Medulla oblongata (tissue), 1 donor: Measurements from ENCODE around the gene ITGAD.
"Not testable (repeated sequence)": the region's sequence is repeated elsewhere in the genome, so short reads cannot be mapped to it uniquely, and the experiment has no call there.

Source experiments
- DNase-seq: peaks from one replicate; pipeline ENCODE4 v3.0.0-alpha.2; 2015; ENCODE audit errors: extremely low spot score

ITGAD gene

DNA sequence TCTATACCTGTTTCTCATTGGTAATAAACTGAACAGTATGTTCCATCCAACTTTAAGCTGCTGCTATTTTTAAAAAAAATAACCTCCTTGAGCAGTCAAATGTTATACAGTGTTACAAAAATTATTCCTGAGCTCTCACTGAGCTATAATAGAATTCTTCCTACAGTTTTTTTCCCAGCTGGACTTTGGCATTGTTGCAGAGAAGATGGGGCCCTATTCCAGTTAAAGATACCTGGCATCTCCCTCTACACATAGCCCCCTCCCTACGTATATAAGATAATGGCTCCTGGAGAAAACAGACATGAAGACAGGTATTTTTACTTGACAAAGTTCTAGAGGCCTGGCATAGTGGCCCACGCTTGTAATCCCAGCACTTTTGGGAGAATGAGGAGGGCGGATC is 36.7 kb downstream of the ITGAD start:
- no peak for DNase-seq

DNA sequence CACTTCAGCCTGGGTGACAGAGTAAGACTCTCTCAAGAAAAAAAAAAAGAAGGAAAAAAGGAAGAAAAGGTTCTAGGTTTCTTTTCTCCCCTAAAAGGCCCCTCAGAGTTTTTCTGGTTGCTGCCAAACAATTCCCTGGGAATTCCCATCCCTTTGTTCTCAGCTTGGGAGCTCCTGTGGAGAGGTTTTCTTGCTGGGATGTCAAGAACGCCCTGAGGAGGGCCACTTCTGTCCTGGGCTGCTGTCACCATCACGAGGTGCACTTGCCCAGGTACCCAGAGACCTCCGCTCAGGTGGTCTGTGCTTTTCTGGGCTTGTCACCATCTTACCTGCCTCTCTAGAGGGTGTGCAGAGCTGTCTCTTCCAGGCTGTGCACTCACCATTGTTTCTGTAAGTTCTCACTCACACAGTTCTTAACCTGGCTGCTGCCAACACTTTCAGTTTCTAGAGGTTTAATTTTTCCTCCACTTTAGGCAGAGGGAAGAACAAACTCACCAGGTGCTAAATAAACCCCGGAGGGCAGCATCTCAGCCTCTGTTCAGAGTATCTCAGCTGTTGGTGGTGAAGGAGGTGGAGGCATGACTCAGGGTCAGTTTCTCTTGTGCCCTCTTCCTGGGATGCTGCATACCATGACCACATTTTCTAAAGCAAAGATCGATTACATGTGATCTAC is 37.4 kb downstream of the ITGAD start:
- no peak for DNase-seq

DNA sequence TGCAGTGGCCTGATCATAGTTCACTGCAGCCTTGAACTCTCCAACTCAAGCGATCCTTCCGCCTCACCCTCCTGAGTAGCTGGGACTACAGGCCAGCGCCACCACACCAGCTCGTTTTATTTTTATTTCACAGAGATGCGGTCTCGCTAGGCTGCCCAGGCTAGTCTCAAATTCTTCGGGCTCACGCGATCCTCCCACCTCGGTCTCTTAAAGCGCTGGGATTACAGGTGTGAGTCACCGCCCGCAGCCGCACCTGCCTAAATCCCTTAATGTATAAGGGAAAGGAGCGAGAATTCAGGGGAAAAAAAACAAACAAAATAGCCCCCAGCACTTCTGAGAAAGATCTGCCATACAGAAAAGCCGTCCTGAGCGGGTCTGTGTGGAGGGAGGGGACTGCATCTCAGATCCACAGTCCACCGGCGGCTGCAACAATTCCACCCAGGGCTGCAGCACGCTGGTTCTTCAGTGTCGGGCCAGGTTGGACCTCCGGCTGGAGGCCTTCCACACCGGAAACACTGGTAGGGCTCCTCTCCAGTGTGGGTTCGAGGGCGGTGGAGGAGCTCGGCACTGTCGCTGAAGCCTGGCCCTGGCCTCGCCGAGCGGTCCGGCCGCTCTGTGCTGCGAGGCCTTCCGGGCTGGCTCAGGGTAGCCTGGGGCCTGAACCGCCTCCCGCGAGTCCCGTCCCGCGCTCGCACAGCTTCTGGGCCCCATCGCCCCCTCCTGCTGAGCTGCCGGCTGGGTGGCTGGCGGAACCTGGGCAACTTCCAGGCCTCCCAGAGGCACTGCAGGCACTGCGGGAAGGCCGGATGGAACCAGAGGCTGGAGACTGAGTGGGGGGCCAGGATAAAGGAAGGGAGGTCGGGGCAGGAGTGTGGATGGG is 42.4 kb downstream of the ITGAD start:
- no peak for DNase-seq

DNA sequence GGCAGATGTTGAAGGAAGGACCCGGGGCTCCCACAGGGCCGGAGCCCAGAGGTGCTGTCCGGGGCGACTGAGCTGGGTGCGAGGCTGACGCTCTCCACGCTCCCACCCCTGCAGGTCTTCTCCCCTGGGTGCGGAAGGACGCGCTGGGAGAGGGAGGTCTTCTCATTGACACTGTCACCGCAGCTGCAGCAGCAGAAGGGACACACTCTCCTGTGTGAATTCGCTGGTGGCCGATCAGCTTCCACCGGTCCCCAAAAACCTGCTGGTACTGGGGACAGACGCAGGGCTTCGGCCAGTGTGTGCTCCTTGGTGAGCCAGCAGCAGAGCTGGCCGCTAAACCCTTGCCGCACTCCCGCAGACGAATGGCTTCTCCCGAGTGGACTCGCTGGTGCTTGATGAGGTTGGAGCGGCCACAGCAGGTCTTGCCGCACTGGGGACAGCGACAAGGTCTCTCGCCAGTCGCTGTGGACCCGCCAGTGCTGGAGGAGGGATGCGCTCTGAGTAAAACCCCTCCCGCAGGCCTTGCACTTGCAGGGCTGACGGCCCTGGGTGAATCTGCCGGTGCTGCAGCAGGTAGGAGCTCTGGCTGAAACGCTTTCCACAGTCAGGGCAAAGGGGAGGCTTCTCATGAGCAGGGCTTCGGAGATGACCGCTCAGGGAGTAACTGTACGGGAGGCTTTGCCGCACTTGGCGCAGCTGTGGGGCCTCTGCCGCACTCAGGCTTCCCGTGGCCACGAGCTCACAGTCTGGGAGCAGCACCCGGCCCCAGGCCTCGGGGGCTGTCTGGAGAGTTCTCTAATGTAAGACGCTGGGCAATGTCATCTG is 43.3 kb downstream of the ITGAD start:
- DNase-seq = no peak

DNA sequence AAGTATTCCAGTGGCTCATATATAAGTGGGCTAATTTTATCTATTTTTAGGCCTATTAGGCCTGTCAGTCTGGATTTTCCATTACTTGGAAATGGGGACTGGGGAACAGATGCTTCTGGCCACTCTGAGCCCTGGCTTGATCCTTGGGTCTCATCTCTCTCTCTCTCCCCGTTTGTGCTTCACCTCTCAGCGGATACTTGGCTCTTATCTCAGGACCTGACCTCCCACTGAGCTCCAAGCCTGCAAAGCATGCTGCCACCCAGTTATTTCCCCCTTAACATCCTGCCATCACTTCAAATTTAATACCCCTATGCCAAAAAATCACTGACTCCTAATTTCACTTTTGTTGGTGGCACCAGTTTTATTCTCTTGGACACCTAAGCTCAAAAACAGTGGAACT is 45.3 kb downstream of the ITGAD start:
- no peak for DNase-seq

DNA sequence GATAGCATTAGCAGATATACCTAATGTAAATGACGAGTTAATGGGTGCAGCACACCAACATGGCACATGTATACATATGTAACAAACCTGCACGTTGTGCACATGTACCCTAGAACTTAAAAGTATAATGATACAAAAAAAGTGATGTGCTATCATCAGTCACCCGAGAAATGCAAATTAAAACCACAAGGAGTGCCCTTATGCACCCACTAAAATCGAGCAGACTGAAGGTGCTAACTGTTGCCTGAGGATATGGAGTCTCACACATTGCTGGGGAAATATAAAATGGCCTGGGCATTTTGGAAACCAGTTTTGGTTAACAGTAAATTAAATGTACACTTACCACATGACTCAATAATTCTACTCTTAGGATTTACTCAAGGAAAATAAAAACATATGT is 45.9 kb downstream of the ITGAD start:
- DNase-seq = not testable (repeated sequence)

DNA sequence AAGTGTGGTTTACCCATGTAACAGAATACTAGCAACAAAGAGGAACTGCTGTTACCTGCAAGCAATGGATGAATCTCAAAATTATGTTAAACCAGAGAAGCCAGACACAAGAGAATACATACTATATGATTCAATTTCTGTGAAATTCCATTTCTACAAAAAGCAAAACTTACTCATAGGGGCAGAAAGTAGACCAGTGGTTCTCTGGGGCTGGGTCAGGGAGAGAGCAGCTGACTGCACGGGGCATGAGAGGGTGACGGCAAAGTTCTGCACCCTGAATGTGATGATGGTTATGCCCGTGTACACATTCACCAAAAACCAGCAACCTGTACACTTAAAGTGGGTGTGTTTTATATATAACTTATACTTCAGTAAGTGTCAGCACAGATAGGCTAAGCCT is 46.4 kb downstream of the ITGAD start:
- no peak for DNase-seq

DNA sequence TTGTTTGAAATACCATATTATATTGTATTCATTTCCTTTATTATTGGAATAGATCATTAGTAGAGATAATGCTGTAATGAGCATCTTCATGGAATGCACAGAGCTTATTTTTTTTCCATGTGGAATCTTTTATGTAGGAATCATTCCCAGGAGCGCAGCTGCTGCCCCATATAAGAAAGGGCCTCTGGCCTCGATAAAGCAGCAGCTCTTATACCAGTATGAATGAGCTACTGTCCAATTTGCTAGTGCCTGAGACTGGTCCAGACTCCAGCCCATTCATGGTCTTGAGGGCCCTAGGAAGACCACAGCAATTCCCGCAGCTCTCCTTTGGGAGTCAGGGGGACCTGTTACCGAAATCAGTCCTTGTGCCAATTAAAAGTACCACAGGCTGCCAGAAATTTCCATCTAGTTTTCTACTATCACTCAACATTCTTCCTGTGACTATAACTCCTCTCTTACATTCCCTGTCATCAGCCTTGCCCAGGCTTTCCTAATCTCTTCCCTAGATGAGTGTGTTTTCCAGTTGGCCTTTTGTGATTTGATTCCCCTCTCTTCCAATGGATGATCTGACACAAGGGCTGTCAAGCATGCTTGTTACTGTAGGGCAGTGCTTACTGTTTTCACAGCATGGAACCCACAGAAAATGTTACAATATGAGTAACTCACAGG is 47.5 kb downstream of the ITGAD start:
- DNase-seq = peak; percentile 60

DNA sequence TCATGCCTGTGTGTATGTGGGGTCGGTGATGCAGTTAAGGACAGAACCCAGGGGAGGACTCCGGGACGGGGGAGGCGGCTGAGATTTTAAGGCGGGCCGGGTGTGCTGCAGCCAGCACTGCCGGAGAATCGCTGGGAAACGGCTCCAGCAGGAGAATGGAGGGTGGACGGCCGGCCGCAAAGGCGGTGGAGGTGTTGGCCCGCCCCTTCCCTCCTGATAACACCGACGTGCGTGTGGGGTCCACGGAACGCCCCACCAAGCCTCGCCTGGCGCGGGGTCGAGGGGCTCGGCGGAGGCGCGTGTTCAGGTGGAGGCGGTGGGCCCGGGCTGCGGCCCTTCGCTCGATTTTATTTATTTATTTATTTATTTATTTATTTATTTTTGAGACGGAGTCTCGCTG is 48.8 kb downstream of the ITGAD start:
- DNase-seq = no peak

DNA sequence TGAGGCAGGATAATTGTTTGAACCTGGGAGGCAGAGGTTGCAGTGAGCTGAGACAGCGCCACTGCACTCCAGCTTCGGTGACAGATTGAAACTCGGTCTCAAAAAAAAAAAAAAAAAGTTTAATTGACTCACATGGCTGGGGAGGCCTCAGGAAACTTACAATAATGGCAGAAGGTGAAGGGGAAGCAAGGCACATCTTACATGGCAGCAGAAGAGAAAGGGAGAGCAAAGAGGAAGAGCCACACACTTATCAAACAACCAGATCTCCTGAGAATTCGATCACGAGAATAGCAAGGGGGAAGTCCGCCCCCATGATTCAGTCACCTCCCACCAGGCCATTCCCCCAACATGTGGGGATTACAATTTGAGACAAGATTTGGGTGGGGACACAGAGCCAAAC is 52.8 kb downstream of the ITGAD start:
- not testable (repeated sequence) for DNase-seq

DNA sequence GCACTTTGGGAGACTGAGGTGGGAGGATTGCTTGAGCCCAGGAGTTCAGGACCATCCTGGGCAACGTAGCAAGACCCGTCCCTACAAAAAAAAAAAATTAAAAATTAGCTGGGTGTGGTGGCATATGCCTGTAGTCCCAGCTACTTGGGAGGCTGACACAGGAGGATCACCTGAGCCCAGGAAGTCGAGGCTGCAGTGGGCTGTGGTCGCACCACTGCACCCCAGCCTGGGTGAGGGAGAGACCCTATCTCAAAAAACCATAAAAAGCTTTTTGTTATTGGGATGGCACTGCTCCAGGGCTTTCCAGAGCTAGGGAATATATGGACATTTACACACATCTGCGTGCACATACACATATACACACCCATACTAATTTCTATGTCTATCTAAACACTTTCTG is 58.1 kb downstream of the ITGAD start:
- DNase-seq = no peak

DNA sequence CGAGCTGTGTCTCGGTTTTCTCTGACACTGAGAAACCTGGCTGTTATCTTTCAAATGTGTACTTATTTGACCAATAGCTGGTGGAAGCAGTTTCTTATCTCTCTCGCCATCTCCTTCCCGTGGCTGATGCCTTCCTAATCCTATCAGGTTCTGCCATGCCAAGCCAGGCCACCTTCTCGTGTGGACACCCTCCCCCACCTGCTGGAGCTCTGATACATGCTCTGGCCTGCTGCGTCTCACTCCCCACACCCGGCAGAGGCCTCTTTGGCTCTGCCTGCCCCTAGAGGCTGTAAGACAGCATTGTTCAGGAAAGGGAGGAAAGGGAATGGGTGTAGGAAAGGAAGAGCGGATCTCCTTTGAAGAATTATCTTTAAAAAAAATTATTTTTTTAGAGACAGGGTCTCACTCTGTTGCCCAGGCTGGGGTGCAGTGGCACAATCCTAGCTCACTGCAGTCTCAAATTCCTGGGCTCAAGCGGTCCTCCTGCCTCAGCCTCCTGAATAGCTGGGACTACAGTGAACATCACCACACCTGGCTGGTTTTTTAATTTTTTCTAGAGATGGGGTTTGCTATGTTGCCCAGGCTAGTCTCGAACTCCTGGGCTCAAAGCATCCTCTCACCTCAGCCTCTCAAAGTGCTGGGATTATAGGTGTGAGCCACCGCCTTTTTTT is 58.7 kb downstream of the ITGAD start:
- peak; percentile 70 for DNase-seq

DNA sequence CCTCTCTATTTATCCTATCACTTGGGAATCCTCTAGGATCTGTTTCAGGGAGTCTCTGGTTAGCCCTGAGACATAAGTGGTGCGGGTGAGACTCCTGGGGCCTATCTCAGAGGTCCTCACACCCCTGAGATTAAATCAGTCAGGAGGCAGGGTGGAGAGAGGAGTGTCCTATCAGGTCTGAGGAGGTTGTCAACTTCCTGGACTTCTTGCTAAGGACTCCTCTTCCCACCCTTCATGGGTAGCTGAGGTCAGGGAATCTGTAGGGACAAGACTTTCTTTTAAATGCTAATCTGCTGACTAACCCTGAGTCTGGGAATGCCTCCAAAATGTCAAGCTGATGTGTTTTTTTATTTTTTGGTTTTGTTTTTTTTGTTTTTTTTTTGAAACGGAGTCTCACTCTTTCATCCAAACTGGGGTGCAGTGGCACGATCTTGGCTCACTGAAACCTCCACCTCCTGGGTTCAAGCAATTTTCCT is 59.5 kb downstream of the ITGAD start:
- peak; percentile 59 for DNase-seq

DNA sequence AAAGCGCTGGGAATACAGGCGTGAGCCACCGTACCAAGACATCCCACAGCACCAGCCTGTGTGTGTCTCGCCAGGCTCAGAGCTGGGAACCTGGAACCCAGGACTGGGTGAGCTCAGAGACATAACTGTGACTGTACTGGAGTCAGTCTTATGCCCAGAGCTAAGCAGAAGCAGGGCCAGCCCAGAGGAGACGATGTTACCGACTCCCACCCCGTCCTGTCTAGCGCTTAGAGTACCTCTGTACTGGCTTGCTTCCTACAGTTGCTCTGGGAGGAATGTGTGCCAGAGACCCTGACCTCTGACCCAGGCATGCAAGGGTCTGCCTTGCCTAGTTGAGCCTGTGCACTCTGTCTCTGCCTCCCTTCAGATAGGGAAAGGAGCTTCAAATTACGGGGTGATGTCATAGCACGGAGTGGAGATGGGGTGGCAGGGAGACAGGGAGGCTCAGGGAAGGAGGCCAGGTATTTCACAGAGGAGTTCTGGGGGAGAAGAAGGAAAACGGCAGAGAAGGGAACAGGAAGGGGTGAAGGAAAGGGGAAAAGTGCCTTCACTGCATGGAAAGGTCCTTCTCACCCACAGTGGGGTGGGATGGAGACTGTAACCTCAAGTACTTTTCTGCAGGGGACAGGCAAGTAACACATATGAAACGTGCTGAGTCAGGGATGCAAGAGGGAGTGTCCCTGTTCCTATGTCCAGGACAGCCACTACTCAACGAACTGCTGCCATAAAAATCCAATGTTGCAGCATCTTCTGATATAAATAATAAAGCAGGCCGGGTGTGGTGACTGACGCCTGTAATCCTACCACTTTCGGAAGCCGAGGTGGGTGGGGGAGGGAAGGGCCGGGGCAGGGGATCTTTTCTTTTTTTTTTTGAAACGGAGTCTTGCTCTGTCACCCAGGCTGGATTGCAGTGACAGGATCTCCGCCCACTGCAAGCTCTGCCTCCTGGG is 60.4 kb downstream of the ITGAD start:
- DNase-seq = no peak

DNA sequence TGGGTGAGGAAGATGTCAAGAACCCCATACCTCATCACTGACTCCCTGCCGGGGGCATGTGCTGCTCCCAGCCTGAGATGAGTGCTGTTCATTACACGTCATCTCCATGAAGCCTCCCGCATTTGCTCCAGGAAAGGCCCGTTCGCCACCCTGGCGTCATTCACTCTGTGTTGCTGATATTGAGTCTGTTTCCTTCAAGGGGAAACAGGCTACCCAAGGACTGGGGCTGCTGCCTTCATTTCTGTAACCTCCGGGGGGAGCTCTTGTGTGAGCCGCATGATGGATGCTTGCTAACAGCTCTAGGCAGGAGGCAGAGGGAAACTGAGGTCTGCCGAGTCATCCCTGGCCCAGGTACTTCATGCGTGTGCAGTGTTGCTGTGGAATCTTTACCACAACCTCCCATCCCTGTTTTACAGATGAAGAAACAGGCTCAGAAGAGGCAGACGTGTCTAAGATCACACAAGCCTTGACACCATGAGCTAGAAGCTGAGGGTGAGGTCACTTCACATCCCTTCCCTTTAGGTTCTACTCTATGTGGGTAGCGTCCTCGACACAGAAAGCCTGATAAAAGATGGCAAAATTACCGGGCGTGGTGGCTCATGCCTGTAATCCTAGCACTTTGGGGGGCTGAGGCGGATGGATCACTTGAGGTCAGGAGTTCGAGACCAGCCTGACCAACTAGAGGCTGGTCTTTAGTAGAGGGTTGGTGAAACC is 62.6 kb downstream of the ITGAD start:
- DNase-seq = no peak

DNA sequence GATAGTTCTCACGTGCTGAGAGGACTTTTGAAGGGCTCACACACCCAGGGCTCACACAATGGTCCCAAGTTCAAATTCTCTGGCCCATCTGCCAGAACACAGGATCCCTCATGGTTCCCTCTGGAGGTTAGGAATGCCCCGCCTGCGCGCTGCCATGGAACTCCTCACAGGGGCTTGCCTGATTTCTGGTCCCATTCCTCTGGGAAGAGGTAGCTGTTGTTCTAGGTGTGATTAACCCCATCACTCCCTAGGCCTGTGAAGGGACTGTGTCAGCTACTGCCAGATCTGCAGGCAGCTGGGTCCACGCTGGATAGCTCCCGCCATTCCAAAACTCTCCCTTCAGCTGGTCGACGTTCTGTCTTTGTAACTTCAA is 63.8 kb downstream of the ITGAD start:
- DNase-seq = no peak

DNA sequence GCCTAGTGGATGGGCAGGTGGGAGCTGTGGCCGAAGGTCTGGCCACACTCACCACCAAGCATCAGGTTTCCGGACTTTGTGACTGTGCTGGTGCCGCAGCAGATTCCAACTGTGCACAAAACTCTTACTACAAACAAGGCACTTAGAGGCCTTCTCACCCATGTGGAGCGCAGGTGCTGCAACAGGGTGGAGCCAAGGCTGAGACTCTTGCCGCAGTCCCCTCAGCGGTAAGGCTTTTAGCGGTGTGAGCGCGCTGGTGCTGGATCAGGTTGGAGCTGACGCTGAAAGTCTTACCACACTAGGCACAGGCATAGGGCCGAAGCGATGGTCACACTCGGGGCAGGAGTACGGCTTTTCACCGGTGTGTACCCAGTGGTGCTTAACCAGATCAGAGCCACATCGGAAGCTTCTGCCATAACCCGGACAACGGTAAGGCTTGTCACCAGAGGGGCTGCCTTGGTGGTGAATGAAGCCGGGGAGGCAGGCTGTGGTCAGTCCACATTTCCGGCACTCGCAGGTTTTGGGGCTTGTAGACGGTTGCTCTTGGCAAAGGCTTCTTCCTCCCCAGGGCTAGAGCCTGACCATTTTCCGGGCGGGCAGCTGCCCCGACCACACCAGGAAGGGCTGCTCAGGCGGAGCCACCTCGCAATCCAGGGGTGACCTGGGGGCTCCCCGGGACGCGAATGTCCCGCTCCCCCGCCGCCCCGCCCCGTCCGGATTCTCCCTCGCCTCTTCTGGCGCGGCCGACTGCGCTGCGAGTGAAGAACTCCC is 65.1 kb downstream of the ITGAD start:
- DNase-seq = peak; percentile 33

DNA sequence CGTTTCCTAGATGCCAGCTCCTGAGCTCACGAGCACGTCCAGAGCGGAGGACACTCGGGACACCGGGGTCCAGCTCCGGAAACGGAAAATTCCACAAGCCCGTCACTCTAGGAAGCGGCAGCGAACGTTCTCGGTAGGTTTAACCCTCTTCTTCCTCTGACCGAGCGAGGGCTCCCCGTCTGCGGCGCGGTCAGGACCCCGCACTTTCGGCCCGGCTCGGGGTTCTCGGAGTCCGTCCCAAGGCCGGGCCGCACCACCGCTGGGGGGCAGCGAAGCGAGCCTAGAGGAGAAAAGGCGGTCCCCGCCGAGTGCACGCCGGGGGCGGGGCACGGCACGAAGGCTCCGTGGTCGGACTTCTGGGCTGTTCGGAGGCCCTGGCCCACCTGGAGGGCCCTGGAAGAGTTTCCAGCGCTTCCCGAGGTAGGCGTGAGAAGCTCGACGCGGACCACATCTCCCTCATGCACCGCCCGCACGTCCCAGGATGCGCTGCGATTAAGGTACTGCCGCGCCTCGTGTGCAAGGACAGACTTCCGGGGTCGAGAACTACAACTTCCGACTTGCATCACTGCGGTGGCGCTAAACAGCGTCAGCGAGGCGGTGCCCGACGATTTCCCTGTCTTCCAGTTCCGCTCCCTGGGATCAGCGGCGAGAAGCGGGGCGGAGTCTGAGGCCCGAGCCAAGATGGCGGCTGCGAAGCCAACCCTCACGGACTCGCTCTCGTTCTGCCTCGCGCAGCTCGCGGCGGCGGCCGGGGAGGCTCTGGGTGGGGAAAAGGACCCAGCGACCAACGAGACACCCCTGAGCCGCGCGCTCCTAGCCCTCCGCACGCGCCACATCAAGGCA is 65.9 kb downstream of the ITGAD start, which contains the start of gene ARMC5:
ARMC5 (plus strand) TSS at position 658 of the 843 bp plus-strand sequence; CDS start at position 682, 24 bp downstream.
- peak; percentile 99 for DNase-seq
